GM19099 (cell line): ENCODE measurements around the gene MRPS31.

ENCODE experiments used
- POLR2A ChIP-seq: IDR thresholded peaks from 3 replicates; pipeline ENCODE4 v1.6.1; 2011; ENCODE audit warnings: low read depth; ENCODE audit not compliant: insufficient read length; ENCODE audit errors: extremely low read depth

Gene MRPS31

DNA sequence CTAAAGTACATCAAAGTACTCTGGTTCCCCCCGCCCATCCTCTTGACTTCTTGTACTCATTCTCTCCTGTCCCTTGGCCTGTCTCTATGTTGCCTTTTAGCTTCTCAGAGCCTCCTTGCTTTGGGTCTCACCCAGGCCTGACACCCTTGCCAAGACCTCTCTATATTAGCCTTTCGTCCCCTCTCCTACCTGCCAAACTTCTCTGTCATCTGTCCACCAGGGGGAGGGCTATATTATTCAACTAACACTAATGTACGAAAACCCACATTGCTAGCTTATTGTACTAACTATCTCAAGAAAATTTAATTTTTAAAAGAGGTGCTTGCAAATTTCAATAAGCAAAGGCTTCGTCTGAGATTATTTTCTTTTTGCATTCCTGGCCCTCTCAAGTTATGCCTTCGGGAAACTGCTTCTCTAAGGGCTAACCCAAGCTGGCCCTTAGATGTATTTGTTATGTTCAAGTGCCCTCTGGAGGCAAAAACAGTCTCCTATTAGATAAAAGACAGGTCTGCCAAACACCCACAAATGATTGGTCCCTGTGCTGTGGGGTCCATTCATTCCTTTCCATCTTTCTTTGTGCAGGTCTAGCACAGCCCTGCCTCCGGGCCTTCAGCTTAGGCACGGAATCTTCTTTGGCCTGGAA is 6.3 kb upstream of the MRPS31 start:
- TF ChIP-seq POLR2A, result no peak

- TF ChIP-seq POLR2A, result no peak
Observed at GRCh38 chr13:40776681-40777165, 5.7 kb upstream of the MRPS31 start.

- no peak for TF ChIP-seq POLR2A
Observed at GRCh38 chr13:40776232-40776631, 5.2 kb upstream of the MRPS31 start.

DNA sequence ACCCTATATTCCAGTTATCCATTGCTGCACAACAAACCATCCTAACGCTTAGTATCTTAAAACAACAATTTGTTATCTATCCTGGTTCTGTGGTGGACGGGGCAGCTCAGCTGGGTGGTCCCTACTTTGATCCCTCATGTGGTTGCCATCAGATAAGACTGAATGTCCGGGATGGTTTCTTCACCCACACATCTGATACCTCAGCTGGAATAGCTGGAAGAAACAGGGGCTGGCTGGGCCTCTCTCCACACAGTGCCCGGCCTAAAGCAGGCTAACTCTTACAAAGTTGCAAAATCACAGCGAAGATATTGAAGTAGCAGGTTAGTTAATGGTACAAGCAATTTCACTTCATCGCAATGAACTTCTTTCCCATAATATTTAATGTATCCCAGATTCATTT is 3.7 kb upstream of the MRPS31 start:
- TF ChIP-seq POLR2A, result no peak

GRCh38 chr13:40772765-40773473 is 1.9 kb upstream of the MRPS31 start:
- TF ChIP-seq POLR2A, result no peak

DNA sequence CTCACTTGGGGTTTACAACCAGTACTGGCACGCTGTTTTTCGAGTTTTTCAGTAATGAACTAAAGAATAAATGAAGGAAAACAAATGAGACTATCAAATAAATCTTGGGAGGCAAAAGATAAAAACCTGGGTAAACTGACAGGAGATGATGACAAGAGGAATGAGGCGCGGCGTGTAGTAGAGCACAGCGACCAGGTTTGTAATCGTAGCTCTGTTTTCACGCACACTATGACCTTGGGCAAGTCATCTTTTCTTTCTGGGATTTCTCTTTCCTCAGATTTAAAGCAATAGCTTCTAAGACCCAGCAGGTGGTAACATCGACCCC is 419 bp downstream of the MRPS31 start:
- TF ChIP-seq POLR2A, result no peak

- no peak for TF ChIP-seq POLR2A
Observed at GRCh38 chr13:40769970-40770369, 1.0 kb downstream of the MRPS31 start.

GRCh38 chr13:40765602-40766001 is 5.4 kb downstream of the MRPS31 start:
- TF ChIP-seq POLR2A, result no peak

- no peak for TF ChIP-seq POLR2A
Observed at GRCh38 chr13:40764587-40765403, 6.2 kb downstream of the MRPS31 start.

- TF ChIP-seq POLR2A, result no peak
Observed at GRCh38 chr13:40762849-40763248, 8.1 kb downstream of the MRPS31 start.

DNA sequence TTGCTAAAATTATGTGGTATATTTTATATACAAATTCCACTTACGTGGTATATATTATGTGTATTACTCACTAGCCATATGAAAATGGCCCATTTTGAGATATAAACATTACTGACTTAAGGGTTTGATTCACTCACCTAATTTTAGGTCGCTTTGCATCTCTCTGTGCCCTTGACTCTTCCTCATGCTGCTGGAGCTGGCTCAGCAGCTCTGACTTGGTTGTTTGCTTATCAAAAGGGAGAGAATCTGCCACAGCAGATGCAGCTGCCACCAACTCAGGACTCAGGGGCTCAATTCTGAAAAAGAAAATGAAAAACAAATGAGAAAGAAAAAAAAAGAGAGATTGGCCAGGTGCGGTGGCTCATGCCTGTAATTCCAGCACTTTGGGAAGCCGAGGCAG is 12.2 kb downstream of the MRPS31 start:
- no peak for TF ChIP-seq POLR2A

DNA sequence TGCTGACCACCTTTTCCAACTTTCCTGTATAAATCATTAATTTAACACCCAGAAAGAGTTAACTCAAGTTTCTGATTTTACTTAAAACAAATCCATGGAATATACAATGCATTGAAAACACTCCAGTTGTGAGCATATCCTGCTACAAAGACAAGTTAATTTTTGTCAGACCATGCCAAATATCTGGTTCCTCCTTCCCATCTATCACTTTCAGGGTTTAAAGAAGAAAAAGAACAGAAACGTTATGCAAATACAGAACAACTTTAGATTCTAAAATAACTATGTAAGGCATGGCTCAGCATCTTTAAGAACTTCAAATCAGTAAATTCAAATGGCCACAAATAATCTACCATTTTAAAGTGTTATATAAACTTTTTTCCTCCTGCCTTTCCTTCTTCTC is 14.9 kb downstream of the MRPS31 start:
- TF ChIP-seq POLR2A, result no peak

GRCh38 chr13:40755082-40755700 is 15.8 kb downstream of the MRPS31 start:
- TF ChIP-seq POLR2A, result no peak

DNA sequence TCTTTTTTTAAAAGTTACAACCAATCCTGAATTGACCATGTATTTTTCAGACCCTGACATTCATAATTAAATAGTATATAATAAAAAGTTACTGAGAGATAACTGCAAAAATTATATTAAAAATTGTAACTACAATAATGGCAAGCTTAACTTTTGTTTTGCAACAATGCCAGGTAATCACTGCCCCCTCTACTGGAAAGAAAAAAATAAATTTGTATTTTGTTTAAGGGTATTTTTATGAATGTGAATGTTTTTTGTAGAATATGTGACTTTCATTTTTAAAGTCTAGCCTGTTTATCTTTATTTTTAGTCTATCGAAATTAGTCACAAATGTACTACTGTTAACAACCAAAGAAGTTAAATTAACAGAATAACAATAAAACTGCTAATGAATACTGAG is 21.7 kb downstream of the MRPS31 start:
- no peak for TF ChIP-seq POLR2A

DNA sequence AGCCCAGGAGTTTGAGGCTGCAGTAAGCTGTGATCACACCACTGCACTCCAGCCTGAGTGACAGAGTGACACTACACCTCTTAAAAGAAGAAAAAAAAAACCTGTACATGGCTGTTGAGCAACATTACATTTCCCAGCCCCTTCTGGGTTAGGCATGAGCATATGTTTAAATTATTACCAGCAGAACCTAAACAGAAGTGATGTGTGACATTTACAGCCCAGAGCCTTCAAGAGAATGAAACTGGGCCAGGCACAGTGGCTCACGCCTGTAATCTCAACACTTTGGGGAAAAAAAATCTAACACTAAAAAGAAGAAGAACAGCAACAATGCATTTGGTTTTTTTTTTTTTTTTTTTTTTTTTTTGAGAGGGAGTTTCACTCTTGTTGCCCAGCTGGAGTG is 38.3 kb downstream of the MRPS31 start:
- TF ChIP-seq POLR2A, result no peak
